ENCODE data around the gene RALBP1.

Gene RALBP1

DNA sequence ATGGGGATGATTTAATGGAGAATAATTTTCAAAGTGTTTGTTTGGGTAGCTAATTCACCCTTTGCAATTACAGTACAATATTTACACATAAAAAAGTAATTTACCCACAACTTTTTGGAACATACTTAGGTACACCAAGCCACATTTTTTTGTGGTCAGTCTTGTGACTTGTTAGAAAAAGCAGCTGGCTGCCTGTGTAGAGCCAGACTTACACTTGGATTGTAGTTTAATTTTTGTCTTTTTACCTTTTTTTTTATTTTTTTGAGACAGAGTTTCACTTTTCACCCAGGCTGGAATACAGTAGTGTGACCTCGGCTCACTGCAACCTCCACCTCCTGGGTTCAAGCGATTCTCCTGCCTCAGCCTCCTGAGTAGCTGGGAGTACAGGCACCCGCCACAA, 45.4 kb downstream of the RALBP1 start:
- no peak overlapping the region for H3K4me3 ChIP-seq (ENCODE audit: low read depth, low read length)
- no peak for DNase-seq (ENCODE audit: low read depth)
- TF ChIP-seq, protein P1, sequence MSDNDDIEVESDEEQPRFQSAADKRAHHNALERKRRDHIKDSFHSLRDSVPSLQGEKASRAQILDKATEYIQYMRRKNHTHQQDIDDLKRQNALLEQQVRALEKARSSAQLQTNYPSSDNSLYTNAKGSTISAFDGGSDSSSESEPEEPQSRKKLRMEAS (IDR thresholded peaks at IDR 0.05; ENCODE audit: low read depth, low read length) = no peak
- no peak for TF ChIP-seq MYC (IDR thresholded peaks at IDR 0.05; ENCODE audit: low read depth, low read length)
- no peak for TF ChIP-seq POLR2A (IDR thresholded peaks at IDR 0.05; ENCODE audit: extremely low read depth, insufficient read length)
- TF ChIP-seq, protein P2, sequence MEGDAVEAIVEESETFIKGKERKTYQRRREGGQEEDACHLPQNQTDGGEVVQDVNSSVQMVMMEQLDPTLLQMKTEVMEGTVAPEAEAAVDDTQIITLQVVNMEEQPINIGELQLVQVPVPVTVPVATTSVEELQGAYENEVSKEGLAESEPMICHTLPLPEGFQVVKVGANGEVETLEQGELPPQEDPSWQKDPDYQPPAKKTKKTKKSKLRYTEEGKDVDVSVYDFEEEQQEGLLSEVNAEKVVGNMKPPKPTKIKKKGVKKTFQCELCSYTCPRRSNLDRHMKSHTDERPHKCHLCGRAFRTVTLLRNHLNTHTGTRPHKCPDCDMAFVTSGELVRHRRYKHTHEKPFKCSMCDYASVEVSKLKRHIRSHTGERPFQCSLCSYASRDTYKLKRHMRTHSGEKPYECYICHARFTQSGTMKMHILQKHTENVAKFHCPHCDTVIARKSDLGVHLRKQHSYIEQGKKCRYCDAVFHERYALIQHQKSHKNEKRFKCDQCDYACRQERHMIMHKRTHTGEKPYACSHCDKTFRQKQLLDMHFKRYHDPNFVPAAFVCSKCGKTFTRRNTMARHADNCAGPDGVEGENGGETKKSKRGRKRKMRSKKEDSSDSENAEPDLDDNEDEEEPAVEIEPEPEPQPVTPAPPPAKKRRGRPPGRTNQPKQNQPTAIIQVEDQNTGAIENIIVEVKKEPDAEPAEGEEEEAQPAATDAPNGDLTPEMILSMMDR (IDR thresholded peaks at IDR 0.05; ENCODE audit: low read depth, low read length) = no peak

DNA sequence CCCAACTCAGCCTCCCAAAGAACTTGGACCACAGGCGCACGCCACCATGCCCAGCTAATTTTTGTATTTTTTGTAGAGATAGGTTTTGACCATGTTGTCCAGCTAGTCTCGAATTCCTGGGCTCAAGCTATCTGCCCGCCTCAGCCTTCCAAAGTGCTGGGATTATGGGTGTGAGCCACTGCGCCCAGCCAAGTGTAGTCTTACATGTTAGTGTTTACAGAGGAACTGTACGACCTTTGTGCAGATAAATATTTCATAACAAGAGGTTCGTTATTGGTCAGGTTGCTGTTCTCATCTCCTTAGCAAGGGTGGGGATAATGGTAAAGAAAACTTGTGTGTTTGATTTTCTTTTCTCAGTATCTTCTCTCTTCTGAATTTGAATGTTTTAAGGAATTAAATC, 46.5 kb downstream of the RALBP1 start:
- no peak for DNase-seq (ENCODE audit: low read depth)
- no peak overlapping the region for H3K4me3 ChIP-seq (ENCODE audit: low read depth, low read length)
- TF ChIP-seq MYC (IDR thresholded peaks at IDR 0.05; ENCODE audit: low read depth, low read length) (no peak), POLR2A (IDR thresholded peaks at IDR 0.05; ENCODE audit: extremely low read depth, insufficient read length) (no peak)
- TF ChIP-seq, protein P2 (IDR thresholded peaks at IDR 0.05; ENCODE audit: low read depth, low read length) = no peak
- TF ChIP-seq, protein P1 (IDR thresholded peaks at IDR 0.05; ENCODE audit: low read depth, low read length) = no peak

DNA sequence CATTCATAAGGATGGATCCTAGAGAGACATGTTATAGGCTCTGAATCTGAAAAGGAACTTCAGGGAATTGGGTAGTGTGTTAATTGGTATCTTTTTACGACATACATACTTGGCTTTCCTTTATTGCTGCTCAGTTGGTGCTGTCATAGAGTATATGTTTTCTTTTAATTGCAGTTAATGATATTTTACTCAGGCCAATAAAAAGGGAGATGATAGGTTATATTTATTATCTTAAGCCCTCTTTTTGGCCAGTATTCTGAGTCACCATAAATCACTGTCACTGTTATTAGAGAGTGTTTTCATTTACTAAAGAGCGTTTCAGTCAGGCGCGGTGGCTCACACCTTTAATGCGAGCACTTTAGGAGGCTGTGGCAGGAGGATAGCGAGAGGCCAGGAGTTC, 47.6 kb downstream of the RALBP1 start:
- DNase-seq (ENCODE audit: low read depth) = no peak
- H3K4me3 ChIP-seq (ENCODE audit: low read depth, low read length) = no peak overlapping the region
- TF ChIP-seq, protein P2 (IDR thresholded peaks at IDR 0.05; ENCODE audit: low read depth, low read length) = no peak
- no peak for TF ChIP-seq POLR2A (IDR thresholded peaks at IDR 0.05; ENCODE audit: extremely low read depth, insufficient read length)
- TF ChIP-seq, protein P1 (IDR thresholded peaks at IDR 0.05; ENCODE audit: low read depth, low read length) = no peak
- no peak for TF ChIP-seq MYC (IDR thresholded peaks at IDR 0.05; ENCODE audit: low read depth, low read length)

DNA sequence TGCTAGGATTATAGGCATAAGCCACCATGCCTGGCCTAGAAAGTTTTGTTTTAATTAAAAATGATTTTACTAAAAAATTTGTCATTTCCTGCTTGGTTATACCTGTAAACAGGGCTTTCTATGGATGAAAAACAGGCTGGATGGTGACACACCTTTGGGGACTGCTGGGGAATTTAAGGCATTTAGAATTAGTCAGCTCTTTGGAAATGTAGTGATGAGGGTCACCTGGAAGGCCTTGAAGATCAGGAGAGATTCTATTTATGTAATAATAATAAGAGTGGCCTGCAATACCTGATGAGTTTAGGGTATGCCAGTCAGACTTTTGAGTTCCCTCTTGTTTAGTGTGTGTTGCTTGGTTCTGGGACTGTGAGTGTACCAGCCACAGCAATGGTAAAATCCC, 51.1 kb downstream of the RALBP1 start:
- TF ChIP-seq, protein P1 (IDR thresholded peaks at IDR 0.05; ENCODE audit: low read depth, low read length) = no peak
- TF ChIP-seq, protein P2 (IDR thresholded peaks at IDR 0.05; ENCODE audit: low read depth, low read length) = no peak
- TF ChIP-seq POLR2A (IDR thresholded peaks at IDR 0.05; ENCODE audit: extremely low read depth, insufficient read length) = no peak
- TF ChIP-seq MYC (IDR thresholded peaks at IDR 0.05; ENCODE audit: low read depth, low read length) = no peak
- no peak for DNase-seq (ENCODE audit: low read depth)
- H3K4me3 ChIP-seq (ENCODE audit: low read depth, low read length) = no peak overlapping the region

DNA sequence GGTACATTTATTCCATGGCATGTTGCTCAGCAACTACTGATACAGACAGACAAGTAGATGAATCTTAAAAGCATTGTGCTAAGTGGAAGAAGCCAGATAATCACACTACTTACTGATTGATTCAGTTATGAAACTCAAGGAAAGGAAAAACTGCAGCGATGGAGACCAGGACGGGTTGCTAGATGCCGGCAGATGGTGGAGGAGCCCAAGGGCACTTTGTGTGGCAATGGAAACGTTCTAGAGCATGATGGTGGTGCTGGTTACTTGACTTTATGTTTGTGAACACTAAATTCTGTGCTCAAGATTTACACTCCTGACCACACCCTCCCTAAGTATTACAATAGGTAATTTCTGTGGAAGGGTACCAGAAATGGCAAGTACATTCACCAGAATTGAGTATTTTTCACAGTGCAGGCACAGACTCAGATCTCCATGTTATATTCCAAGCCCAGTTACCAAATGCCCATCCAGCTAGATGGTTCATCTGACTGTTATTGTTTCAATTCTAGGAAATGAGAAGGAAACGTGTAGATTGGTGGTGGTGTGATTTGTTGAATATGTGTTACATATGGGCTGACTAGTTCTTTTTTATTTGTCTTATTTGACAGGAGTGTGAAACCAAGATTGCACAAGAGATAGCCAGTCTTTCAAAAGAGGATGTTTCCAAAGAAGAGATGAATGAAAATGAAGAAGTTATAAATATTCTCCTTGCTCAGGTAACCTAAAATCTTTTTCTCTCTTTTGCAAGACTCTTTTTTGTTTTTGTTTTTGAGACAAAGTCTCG, 55.1 kb downstream of the RALBP1 start:
- H3K4me3 ChIP-seq (ENCODE audit: low read depth, low read length) = no peak overlapping the region
- peak; percentile 62 for DNase-seq (ENCODE audit: low read depth)
- TF ChIP-seq MYC (IDR thresholded peaks at IDR 0.05; ENCODE audit: low read depth, low read length) (no peak), POLR2A (IDR thresholded peaks at IDR 0.05; ENCODE audit: extremely low read depth, insufficient read length) (no peak)
- TF ChIP-seq, protein P2 (IDR thresholded peaks at IDR 0.05; ENCODE audit: low read depth, low read length) = no peak
- TF ChIP-seq, protein P1 (IDR thresholded peaks at IDR 0.05; ENCODE audit: low read depth, low read length) = no peak
